Endothelial cell (in vitro differentiated cells): Measurements from ENCODE around the gene SPR. TPM values are rescaled to one million over a fixed set of nuclear protein-coding genes. Genes with fewer than 3 reads are reported as not detected.

Experiments
- DNase-seq: peaks from one replicate; pipeline ENCODE4 v3.0.0; 2021; ENCODE audit warnings: low spot score
- H3K27ac Mint-ChIP-seq: one replicate; pipeline ENCODE4 v1.8.0; 2021; ENCODE audit warnings: mixed read lengths, inconsistent platforms; ENCODE audit not compliant: unreplicated experiment
- H3K27me3 Mint-ChIP-seq: one replicate; pipeline ENCODE4 v1.8.0; 2021; ENCODE audit warnings: mild to moderate bottlenecking, moderate library complexity, mixed read lengths, inconsistent platforms; ENCODE audit not compliant: unreplicated experiment
- H3K36me3 Mint-ChIP-seq: one replicate; pipeline ENCODE4 v1.8.0; 2021; ENCODE audit warnings: mild to moderate bottlenecking, low read depth, mixed read lengths, inconsistent platforms; ENCODE audit not compliant: unreplicated experiment
- H3K4me1 Mint-ChIP-seq: one replicate; pipeline ENCODE4 v1.8.0; 2021; ENCODE audit warnings: mild to moderate bottlenecking, mixed read lengths, inconsistent platforms; ENCODE audit not compliant: unreplicated experiment
- H3K4me3 Mint-ChIP-seq: one replicate; pipeline ENCODE4 v1.8.0; 2021; ENCODE audit warnings: mild to moderate bottlenecking, mixed read lengths, inconsistent platforms; ENCODE audit not compliant: unreplicated experiment
- H3K9me3 Mint-ChIP-seq: one replicate; pipeline ENCODE4 v1.8.0; 2021; ENCODE audit warnings: mixed read lengths, inconsistent platforms; ENCODE audit not compliant: unreplicated experiment
- CTCF ChIP-seq: fragments of 200-600 bp; sonication (generic); IDR thresholded peaks from one replicate; pipeline ENCODE4 v1.5.0; 2021; ENCODE audit warnings: antibody characterized with exemption; ENCODE audit not compliant: unreplicated experiment
- total RNA-seq: library from RNA; stranded (reverse); fragmentation: NEBNext Ultra II Directional; extraction: Animal tissue kit (Norgen Biotek cat#: 25700); gene quantifications from one replicate; pipeline ENCODE4 v1.2.1, GENCODE V29; 2021; ENCODE audit not compliant: unreplicated experiment

SPR gene
- total RNA-seq, 1 donor from 2014 or later = 12.2 TPM

GRCh38 chr2:72893594-72894319 lies 6.5 kb downstream of the SPR start:
- Mint-ChIP-seq H3K4me1 (peaks cover 22% of the 10 kb centered on the region), H3K27ac (no peak overlapping the region), H3K27me3 (peaks cover 19% of the 10 kb centered on the region), H3K9me3 (no peaks in the 10 kb centered on the region), H3K36me3 (peaks cover 10% of the 10 kb centered on the region), H3K4me3 (no peak overlapping the region)
- DNase-seq = peak; percentile 84
- peak; percentile 77 for TF ChIP-seq CTCF

DNA sequence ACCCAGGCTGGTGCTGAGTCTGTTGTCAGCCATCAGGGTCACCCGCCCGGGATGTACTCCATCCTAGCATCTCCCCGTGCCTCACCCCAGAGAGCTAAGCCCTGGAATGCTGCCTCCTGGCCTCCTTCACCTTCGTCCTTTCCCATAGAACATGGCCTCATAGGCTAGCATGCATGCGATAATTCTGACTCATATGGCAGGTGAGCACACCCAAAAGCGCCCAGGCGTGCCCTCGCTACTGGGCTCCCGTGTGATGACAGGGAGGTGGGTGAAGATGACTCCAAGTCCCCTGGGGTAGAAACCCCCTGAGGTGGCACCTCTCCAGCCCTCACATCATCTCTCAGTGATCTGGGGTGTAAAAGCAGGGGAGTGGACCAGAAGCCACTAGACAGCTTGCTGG lies 7.3 kb downstream of the SPR start:
- H3K36me3 Mint-ChIP-seq = peaks cover 10% of the 10 kb centered on the region
- no peak overlapping the region for H3K4me3 Mint-ChIP-seq
- no peak overlapping the region for H3K27ac Mint-ChIP-seq
- peaks cover 19% of the 10 kb centered on the region for H3K27me3 Mint-ChIP-seq
- peaks cover 19% of the 10 kb centered on the region for H3K4me1 Mint-ChIP-seq
- no peak for TF ChIP-seq CTCF
- DNase-seq = no peak
- H3K9me3 Mint-ChIP-seq = no peaks in the 10 kb centered on the region

DNA sequence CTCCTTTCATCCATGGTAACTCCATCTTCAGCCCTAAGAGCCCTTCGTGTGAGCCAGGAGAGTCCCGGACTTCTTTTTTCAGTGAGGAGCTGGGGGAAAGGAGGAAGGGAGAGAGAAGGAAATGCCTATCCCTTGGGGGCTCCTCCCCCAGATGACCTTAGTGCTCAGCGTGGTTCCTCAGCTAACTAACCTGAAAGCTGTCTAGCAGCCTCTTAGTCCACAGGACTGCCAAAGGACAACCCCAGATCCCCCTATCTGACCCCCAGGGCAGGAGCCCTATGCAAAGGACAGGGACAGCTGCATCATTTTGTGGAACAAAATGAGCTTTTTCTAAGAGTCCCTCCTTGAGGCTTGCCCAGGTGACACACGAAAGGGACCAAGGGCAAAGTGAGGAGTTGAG lies 7.9 kb downstream of the SPR start:
- H3K36me3 Mint-ChIP-seq = peaks cover 6% of the 10 kb centered on the region

DNA sequence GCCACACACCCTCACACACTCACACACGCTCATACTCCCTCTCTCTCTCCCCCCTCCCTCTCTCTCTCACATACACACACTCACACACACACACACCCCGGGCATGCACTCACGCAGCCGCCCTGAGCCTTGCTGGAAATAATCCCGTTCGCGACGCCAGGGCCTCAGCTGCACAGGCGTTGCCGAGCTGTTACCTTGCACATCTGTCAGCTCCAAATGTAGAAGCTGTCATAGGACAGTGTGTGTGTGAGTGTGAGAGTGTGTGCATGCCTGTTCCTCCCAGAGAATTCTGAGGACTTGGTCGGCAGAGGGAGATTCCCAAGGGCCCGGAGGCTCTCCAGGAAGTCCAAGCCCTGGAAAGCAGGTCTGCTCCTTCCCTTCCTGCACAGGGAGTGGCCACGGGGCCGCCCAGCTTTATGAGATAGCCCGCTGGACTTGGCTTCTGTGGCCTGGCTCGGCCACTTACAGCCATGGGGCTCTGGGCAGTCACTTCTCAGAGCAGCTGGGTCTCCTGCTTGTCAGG lies 8.6 kb downstream of the SPR start:
- H3K27me3 Mint-ChIP-seq = peaks cover 22% of the 10 kb centered on the region
- peaks cover 26% of the 10 kb centered on the region for H3K4me1 Mint-ChIP-seq
- H3K4me3 Mint-ChIP-seq = no peak overlapping the region
- no peak for TF ChIP-seq CTCF
- H3K36me3 Mint-ChIP-seq = peaks cover 3% of the 10 kb centered on the region
- DNase-seq = peak; percentile 18
- H3K9me3 Mint-ChIP-seq = no peaks in the 10 kb centered on the region
- no peak overlapping the region for H3K27ac Mint-ChIP-seq

More for the DNA sequence above, 7.9 kb downstream of the SPR start:
- Mint-ChIP-seq H3K4me1 (peaks cover 20% of the 10 kb centered on the region), H3K27me3 (peaks cover 20% of the 10 kb centered on the region), H3K4me3 (no peak overlapping the region), H3K27ac (no peak overlapping the region), H3K9me3 (no peaks in the 10 kb centered on the region)
- no peak for DNase-seq
- no peak for TF ChIP-seq CTCF

DNA sequence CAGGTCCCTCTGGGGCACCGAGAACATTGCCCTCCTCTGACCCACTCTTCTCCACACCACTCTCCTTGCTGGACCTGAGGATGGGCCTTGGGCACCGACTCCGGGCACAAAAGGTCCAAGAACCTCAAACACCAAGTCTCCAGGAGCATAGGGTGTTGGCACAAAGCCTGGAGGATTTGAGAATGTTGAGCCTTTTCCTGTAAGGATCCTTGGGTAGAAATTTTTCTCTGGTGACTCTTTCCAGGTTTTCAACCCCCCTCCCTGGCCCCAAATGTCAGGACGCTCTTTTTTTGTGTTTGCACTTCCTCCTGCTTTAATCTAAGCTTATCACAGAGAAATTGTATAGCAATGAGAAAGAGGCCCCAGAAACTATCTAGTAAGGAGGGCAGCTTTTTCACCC lies 9.2 kb downstream of the SPR start:
- peaks cover 33% of the 10 kb centered on the region for H3K4me1 Mint-ChIP-seq
- H3K4me3 Mint-ChIP-seq = no peak overlapping the region
- H3K27me3 Mint-ChIP-seq = peaks cover 24% of the 10 kb centered on the region
- no peak for DNase-seq
- no peaks in the 10 kb centered on the region for H3K9me3 Mint-ChIP-seq
- no peaks in the 10 kb centered on the region for H3K36me3 Mint-ChIP-seq
- no peak for TF ChIP-seq CTCF
- H3K27ac Mint-ChIP-seq = no peak overlapping the region
